22Rv1 (cell line): ENCODE measurements around the gene GPS2.

Experiments used
- ZFX ChIP-seq: fragments of 450-650 bp; IDR thresholded peaks from 2 replicates; pipeline ENCODE4 v1.6.1; 2017; ENCODE audit warnings: antibody characterized with exemption, borderline replicate concordance
- TF ChIP-seq, protein P1 (sequence below): fragments of 450-650 bp; IDR thresholded peaks from 2 replicates; pipeline ENCODE4 v1.5.1; 2017; ENCODE audit warnings: mild to moderate bottlenecking

DNA sequence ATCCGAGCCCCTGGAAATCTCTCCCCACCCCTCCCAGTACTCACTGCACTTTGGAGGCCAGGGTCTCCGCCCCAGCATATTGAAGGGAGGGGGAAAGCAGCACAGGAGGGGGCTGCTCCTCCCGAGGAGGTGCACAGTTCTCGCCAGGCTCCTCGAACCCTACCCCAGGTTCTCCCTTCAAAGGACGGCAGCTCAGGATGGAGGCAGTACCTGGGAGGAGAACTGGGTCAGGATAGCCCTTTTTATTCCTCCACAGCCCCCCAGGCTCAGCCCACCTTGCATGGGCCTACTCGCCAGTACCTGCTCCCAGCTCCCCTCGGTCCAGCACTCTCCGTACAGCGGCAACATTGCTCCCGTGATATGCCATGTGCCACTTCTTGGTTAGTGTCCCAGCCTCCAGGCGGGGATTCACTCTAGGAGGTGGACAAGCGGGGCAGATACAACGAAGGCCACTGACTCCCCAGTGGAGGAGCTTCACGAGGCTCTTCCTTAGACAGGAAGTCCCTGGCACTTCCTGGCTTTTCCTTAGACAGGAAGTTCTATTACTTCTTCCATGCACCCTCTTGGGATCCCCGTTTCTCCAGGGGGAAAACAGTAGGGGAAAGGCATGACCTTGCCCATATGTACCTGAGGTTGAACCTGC is 2.1 kb upstream of the GPS2 start:
- TF ChIP-seq, protein P1, sequence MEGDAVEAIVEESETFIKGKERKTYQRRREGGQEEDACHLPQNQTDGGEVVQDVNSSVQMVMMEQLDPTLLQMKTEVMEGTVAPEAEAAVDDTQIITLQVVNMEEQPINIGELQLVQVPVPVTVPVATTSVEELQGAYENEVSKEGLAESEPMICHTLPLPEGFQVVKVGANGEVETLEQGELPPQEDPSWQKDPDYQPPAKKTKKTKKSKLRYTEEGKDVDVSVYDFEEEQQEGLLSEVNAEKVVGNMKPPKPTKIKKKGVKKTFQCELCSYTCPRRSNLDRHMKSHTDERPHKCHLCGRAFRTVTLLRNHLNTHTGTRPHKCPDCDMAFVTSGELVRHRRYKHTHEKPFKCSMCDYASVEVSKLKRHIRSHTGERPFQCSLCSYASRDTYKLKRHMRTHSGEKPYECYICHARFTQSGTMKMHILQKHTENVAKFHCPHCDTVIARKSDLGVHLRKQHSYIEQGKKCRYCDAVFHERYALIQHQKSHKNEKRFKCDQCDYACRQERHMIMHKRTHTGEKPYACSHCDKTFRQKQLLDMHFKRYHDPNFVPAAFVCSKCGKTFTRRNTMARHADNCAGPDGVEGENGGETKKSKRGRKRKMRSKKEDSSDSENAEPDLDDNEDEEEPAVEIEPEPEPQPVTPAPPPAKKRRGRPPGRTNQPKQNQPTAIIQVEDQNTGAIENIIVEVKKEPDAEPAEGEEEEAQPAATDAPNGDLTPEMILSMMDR = no peak
- TF ChIP-seq ZFX = no peak
